Mesenteric fat pad (tissue), 1 donor: ENCODE data around the gene PLK1. TPM values are rescaled to one million over a fixed set of nuclear protein-coding genes. Genes with fewer than 3 reads are reported as not detected.
"Not testable (repeated sequence)": the region's sequence is repeated elsewhere in the genome, so short reads cannot be mapped to it uniquely, and the experiment has no call there.

Experiments
- DNase-seq: peaks from one replicate; pipeline ENCODE4 v3.0.0-alpha.2; 2020; ENCODE audit warnings: low spot score
- total RNA-seq: library from RNA; stranded (reverse); fragmentation: NEBNext Ultra II Directional; extraction: Animal tissue kit (Norgen Biotek cat#: 25700); gene quantifications from one replicate; pipeline ENCODE4 v1.2.1, GENCODE V29; 2021
- donor health status: DM: yes; HTN: yes; CAD: no.

The PLK1 gene
- total RNA-seq, 1 donor from 2014 or later = 1.2 TPM

DNA sequence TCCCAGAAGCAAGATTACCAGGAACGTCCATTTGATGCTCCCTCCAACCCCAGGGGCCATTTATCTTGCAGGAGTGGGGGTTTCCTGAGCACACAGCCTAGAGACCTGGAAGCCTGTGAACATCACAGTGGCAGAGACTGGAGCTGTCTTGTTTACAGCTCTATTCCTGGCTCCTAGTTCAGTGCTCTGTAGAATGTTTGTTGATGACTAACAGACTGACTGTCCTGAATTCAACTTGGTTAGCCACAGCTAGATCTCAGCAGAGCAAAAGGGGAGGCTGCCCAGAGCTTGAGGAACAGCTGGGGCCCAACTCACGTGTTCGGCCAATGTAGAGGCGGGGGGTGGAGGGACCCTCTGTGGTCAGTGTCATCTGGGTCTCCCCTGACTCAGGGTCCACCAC is 27.8 kb downstream of the PLK1 start:
- no peak for DNase-seq

DNA sequence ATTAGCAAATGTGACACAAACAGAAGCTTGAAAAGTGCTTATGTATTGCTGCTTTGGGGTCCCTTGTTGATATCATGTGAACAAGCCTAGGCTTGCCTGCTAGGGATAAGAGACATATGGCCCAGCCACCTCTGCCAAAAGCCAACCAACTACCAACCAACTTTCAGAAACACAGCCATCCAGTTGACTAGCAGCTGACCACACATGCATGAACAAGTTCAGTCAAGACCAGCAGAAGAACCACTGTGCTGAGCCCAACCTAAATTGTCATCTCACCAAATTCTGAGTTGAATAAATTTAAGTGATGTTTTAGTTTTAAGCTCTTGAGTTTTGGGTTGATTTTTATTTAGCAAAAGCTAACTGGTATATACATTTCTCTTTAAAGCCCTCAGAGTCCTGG is 30.8 kb downstream of the PLK1 start:
- no peak for DNase-seq

DNA sequence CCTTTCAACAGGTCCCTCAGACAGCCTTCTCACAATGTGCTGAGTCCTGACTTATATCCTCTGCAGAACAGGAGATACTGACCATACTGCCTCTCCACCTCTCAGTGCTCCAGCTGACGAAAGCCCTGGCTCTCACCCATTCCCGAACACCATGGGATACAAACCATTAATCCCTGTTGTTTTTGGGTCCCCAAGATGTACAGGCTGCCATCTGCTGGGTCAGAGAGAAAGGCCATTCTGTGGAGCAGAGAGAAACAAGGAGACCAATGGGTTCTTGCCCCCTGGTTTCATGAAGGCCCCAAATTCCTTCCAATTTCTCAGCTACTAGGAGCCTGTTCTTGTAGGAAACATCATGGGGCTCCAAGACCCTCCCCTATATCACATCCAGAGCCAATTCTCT is 31.3 kb downstream of the PLK1 start:
- no peak for DNase-seq

DNA sequence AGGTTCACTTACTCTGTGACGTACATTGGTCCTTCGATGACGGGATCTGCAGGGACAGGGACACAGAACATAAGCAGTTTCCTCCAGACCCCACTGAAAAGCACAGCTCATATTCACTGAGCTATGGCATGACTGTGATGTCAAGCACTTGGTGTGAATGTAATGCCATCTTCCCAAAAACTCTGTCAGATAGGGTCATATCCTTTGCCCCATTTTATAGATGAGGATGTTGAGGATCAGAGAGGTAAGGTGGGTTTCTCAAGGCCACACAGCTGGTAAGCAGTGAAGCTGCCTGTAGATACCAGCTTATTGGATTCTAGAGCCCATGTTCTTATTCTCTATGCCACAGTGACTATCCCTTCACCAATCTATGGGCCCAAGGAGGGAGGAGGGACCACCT is 31.8 kb downstream of the PLK1 start:
- no peak for DNase-seq

DNA sequence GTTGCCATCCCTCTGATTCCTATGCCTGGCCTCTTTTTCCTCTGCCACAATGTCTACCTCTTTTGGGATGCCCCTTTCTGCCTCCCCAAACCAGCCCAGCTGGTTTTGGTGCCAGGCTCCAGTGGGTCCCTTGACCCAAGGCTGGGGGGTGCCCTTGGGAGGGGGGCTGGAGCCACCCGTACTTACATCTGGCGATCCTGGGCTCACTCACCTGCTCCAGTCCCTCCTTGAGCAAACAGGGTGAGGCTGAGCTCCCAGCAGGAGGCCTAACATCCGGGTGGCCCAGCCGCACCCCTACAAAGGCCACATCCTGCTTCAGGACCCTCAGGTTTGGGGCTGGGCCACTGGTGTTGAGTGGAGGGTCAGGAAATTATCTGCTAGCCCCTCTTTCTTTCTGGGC is 33.1 kb downstream of the PLK1 start:
- no peak for DNase-seq

DNA sequence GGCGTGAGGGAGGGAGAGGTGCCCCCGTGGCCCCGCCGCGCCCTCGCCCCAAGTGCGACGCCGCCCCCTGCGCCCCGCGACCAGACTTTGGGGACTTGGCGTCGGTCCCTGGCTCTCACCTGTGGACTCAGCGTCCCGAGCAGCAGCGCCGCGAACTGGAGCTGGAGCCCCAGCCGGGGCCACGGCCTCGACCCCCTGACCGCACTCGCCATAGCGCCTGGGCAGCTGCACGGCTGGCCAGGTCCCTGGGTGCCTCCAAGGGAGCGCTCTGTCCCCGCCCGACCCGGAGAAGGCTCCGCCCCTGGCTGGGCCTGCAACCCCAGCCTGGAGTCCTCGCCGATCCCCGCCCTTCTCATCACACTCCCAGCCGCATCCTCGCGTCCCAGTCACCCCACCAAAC is 34.3 kb downstream of the PLK1 start, which contains the start of gene ERN2:
TSS of gene ERN2 (minus strand) at position 247 of the 400 bp plus-strand sequence. CDS start at position 212, 35 bp downstream.
- peak; percentile 83 for DNase-seq

DNA sequence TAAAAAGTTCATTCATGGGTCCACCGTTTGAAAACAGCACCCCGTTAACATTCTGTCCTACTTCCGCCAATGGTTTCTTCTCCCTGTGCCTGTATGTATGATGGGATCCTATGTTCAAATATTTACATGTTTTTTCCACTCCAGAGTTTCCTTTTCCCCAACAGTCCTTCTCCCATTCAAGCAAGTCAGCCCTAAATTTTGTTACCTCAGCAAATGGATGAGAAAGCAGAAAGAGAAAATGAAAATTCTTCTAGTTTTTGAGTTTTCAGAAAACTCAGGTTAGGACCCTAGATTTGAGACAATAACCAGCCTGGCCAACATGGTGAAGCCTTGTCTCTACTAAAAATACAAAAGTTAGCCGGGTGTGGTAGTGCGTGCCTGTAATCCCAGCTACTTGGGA is 37.8 kb downstream of the PLK1 start:
- DNase-seq = no peak

DNA sequence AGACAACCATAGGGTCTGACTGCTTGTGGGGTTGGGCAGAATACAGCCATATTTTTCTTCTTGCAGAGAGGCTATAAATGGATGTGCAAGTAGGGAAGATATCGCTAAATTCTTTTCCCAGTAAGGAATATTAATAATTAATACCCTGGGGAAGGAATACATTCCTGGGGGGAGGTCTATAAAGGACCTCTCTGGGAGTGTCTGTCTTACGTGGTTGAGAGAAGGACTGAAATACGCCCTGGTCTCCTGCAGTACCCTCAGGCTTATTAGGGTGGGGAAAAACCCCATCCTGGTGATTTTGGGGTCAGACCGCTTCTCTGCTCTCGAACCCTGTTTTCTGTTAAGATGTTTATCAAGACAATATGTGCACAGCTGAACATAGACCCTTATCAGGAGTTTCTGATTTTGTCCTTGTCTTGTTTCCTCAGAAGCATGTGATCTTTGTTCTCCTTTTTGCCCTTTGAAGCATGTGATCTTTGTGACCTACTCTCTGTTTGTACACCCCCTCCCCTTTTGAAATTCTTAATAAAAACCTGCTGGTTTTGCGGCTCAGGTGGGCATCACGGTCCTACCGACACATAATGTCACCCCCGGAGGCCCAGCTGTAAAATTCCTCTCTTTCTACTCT is 44.0 kb downstream of the PLK1 start:
- DNase-seq = not testable (repeated sequence)

DNA sequence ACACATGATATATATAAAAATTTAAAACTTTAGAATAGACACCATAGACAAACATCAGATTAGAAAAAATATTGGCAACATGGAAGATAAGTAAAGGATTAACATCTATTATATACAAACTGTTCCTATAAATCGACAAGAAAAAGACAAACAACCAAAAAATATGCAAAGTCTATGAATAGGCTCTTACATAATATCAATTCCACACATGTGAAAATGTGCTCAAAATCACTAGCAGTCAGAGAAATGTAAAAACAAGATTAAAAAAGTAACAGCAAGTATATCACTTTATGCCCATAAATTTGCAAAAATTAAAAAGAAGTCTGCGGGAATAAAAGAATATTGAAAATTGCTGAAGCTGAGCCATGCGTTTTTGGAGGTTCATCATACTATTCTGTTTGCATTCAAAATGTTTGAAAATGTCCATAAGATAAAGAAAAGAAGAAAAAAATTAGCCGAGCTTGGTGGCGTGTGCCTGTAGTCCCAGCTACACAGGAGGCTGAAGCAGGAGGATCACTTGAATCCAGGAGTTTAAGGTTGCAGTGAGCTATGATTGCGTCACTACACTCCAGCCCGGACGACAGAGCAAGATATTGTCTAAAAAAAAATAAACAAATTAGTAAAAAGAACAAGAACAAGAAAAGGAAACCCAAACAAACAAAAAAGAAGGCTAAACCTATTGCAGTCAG is 45.6 kb downstream of the PLK1 start:
- DNase-seq = no peak

DNA sequence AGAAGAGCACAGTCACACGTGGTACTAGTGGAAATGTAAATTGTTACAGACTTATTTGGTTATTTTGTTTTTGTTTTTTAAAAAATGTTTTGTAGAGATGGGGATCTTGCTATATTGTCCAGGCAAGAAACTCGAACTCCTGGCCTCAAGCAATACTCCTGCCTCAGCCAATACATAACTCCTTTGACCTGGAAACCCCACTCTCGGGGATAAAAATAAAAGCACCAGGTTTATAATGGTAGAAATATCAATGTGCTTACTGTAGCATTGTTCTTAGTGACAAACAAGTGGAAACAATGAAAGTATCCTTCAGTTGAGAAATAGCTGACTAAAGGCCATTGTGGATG is 46.1 kb downstream of the PLK1 start:
- no peak for DNase-seq

DNA sequence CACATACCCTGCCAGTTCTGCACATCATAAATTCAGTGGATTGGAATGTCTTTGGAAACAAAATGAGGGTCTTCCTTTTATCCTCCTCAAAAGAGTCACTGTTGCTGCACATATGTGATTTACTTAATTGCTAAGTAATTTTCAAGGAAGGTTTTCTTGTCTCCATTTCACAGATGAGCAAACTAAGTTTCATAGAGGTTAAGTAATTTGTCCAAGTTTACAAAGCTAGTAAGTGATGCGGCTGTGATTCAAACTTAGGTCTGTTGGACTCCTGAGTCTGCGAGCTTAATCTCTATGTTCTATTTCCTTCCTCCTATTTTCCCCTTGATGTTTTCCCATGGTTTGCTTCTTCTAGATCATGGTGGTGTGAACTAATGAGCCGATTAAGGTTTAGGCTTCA is 48.0 kb downstream of the PLK1 start:
- DNase-seq = no peak

DNA sequence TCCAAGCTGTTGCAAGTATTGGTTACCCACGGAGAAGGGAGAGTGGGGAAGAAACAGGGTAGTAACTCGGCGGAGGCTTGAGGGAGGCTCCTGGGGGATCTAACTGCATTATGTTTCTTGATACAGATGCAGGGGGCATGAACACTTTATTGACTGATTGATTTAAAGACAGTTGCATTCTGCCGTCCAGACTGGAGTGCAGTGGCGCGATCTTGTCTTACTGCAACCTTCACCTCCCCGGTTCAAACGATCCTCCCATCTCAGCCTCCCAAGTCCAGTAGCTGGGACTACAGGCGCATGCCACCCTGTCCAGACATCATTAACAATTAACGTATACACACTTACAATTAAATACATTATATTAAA is 49.4 kb downstream of the PLK1 start:
- no peak for DNase-seq

DNA sequence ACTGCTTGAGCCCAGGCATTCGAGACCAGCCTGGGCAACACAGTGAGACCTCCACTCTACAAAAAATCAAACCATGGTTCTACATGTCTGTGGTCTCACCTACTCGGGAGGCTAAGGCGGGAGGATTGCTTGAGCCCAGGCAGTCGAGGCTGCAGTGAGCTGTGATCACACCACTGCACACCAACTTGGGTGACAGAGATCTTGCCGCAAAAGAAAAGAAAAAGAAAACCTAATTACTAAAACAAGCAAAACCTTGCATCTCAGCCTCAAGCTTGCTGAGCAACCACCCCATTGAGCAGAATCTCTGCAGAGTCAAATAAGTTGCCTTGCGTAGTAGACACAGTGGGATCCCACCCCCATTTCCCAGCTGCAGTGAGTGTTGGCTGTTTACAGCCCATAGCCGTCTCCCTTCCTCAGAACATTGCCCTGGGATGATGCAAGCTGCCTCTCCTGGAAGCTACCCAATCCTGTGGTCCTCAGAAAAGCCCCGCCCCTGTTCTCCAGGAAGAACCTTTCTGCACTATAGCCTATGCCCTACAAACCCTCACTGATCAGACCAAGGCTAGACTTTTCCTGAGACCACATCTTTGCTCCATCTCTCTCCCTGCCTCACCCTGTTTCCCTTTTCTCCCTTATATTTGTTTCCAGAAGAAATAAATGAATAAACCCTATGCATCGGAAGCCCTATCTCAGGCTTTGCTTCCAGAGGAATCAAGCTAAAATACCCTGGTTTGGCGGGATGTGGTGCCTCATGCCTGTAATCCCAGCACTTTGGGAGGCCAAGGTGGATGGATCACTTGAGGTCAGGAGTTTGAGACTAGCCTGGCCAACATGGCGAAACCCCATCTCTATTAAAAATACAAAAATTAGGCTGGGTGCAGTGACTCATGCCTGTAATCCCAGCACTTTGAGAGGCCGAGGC is 51.1 kb downstream of the PLK1 start:
- peak; percentile 43 for DNase-seq

DNA sequence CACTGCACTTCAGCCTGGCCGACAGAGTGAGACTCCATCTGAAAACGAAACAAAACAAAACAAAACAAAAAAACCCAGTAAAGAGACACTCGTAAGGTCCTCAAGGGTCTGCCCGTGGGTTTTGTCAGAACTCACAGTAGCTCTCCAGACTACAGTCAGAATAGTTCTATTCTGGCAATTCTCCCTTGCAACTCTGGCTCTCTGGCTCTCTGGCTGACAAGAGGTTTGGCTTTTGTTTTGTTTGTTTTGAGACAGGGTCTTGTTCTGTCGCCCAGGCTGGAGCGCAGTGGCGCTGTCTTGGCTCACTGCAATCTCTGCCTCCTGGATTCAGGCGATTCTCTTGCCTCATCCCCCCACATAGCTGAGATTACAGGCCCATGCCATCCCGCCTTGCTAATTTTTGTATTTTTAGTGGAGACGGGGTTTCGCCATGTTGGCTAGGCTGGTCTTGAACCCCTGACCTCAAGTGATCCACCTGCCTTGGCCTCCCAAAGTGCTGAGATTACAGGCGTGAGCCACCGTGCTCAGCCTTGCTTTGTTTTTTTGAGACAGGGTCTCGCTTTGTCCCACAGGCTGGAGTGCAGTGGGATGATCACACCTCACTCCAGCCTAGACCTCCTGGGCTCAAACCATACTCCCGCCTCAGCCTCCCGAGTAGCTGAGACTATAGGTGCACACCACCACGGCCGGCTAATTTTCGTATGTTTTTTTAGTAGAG is 55.6 kb downstream of the PLK1 start:
- peak; percentile 69 for DNase-seq

DNA sequence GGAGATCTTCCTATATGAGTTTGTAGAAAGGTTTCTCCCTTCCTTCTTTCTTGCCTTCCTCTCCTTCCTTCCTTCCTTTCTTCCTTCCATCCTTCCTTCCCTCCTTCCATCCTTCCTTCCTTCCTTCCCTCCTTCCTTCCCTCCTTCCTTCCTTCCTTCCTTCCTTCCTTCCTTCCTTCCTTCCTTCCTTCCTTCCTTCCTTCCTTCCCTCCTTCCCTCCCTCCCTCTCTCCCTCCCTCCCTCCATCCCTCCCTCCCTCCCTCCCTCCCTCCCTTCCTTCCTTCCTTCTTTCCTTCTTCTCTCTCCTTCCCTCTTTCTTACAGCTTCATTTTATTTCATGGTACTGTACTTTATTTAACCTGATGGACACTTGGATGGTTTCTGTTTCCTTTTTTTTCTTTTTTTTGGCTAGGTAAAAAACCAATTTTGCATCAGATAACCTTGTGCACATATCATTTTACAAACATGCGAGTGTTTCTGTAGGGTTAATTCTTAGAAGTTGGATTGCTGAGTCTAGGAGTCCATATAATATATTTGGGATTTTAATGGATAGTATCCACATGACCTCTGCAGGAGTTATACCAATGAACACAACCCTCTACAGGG is 58.8 kb downstream of the PLK1 start:
- not testable (repeated sequence) for DNase-seq

DNA sequence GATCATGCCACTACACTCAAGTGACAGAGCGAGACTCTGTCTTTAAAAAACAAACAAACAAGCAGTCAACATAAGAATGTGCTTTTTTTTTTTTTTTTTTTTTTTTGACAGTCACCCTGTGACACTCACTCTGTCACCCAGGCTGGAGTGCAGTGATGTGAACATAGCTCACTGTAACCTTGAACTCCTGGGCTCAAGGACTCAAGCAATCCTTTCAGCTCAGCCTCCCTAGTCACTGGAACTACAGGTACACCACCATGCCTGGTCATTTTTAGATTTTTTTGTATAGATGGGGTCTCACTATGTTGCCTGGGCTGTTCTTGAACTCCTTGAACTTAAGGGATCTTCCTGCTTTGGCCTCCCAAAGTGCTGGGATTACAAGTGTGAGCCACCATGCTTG is 60.8 kb downstream of the PLK1 start:
- no peak for DNase-seq

Other genes with a start within 250 kb of the PLK1 start
- 20.4 TPM for gene COG7, start 225.7 kb upstream of the PLK1 start, total RNA-seq
- 65.7 TPM for gene GGA2, start 168.4 kb upstream of the PLK1 start, total RNA-seq
- 14.4 TPM for gene EARS2, start 121.5 kb upstream of the PLK1 start, total RNA-seq
- gene UBFD1, start 121.2 kb upstream of the PLK1 start, total RNA-seq = 48.1 TPM
- gene NDUFAB1, start 82.6 kb upstream of the PLK1 start, total RNA-seq = 77.0 TPM
- 10.8 TPM for gene PALB2, start 37.6 kb upstream of the PLK1 start, total RNA-seq
- gene DCTN5, start 37.4 kb upstream of the PLK1 start, total RNA-seq = 57.6 TPM
- 1.9 TPM for gene ERN2, start 34.3 kb downstream of the PLK1 start, total RNA-seq
- 0.22 TPM for gene CHP2, start 76.1 kb downstream of the PLK1 start, total RNA-seq
- gene PRKCB, start 157.1 kb downstream of the PLK1 start, total RNA-seq = 11.0 TPM